Peyer's patch (tissue), 4 donors: ENCODE data around the gene TRAF3. TPM values are rescaled to one million over a fixed set of nuclear protein-coding genes. Genes with fewer than 3 reads are reported as not detected.

Source experiments
- DNase-seq, 3 donors: peaks; one replicate each; pipeline ENCODE4 v3.0.0-alpha.2; 2017 to 2019
- H3K27ac ChIP-seq, 4 donors: fragments of 200-600 bp; sonication (generic); one replicate each; pipeline ENCODE4 v1.5.1; 2016 to 2019
- H3K27me3 ChIP-seq, 2 donors: fragments of 200-600 bp; sonication (generic); one replicate each; pipeline ENCODE4 v1.5.1; 2019
- H3K36me3 ChIP-seq, 3 donors: fragments of 200-600 bp; sonication (generic); one replicate each; pipeline ENCODE4 v1.5.1; 2016 to 2019
- H3K4me1 ChIP-seq, 4 donors: fragments of 200-600 bp; sonication (generic); one replicate each; pipeline ENCODE4 v1.5.1; 2016 to 2019
- H3K4me3 ChIP-seq, 4 donors: fragments of 200-600 bp; sonication (generic); 1 replicate in 3 of 4; 2 replicates in 1 of 4; pipeline ENCODE4 v1.5.1; 2016 to 2019; ENCODE audit warnings: mild to moderate bottlenecking in 1 of 4
- H3K9me3 ChIP-seq, 4 donors: fragments of 200-600 bp; sonication (generic); one replicate each; pipeline ENCODE4 v1.5.1; 2016 to 2019; ENCODE audit warnings: mild to moderate bottlenecking in 1 of 4
- POLR2A ChIP-seq, 2 donors: fragments of 450-650 bp; IDR thresholded peaks; one replicate each; pipeline ENCODE4 v1.5.1; 2017; ENCODE audit warnings: antibody characterized with exemption in 2 of 2, mild to moderate bottlenecking in 2 of 2, moderate library complexity in 2 of 2
- total RNA-seq, 4 donors: library from RNA; depleted of rRNA; stranded (reverse); fragments of >200 nt; gene quantifications; one replicate each; pipeline ENCODE4 v1.1.0, GENCODE V29; 2016
- TF ChIP-seq, protein P1 (sequence below), 6 experiments: fragments of 450-650 bp in 4 of 6; fragments of 200-600 bp in 2 of 6; sonication (generic) in 1 of 6; IDR thresholded peaks; one replicate each; pipeline ENCODE4 v1.5.1; 2017 to 2019; ENCODE audit warnings: antibody characterized with exemption in 6 of 6, mild to moderate bottlenecking in 3 of 6, moderate library complexity in 1 of 6

Gene TRAF3
- total RNA-seq, 4 donors from 2014 or later = 31.7 to 47.8 (median 41.8) TPM

GRCh38 chr14:102914474-102915291 lies 137.4 kb downstream of the TRAF3 start:
- TF ChIP-seq POLR2A (IDR thresholded peaks at IDR 0.05) = no peak
- H3K27ac ChIP-seq = peak overlapping the region in 1 of 4 donors; percentile 42
- H3K4me3 ChIP-seq = no peak overlapping the region
- H3K9me3 ChIP-seq = no peaks in the 10 kb centered on the region
- H3K36me3 ChIP-seq = no peaks in the 10 kb centered on the region
- no peaks in the 10 kb centered on the region for H3K27me3 ChIP-seq
- H3K4me1 ChIP-seq = peaks cover 0 to 44% (median 5%) of the 10 kb centered on the region in 4 donors
- peak in 2 of 3 donors; percentile 45 to 55 for DNase-seq

DNA sequence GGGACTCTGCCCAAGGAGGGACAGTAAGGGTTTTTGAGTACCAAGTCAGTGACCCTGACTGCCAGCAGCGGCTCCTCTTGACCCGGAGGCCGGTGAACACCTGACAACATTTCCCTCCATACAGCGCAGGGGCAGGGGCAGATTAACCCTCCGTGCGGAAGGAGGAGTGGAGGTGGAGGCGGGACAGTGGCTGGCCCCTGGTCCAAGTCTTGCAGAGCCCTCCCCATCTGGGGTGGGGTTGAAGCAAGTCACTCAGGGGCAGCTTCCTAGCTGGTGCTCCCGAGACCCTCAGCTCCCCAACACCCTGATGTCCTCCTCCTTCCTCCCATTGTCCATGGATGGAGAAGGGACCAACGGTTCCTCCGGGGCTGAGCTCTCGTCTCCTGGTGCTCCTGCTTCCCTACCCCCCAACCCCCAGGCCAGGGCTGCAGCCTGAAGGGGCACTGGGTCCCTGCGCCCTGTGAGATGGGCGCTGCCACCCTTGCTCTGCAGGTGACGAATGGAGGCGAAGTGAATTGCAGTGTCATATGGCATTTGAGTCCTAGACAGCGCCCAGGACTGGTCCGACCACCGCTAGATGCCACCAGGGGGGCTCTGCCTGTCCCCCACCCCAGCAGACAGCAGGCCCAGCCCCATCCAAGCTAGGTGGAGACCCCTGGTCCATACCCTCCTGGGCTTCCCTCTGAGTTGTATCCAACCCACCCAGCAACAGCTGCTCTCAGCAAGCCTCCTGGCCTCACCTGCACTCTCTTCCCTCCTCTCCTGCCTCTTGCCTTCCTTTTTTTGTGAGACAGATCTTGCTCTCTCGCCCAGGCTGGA lies 138.3 kb downstream of the TRAF3 start:
- Histone ChIP-seq H3K4me3 (no peak overlapping the region), H3K4me1 (peaks cover 0 to 44% (median 5%) of the 10 kb centered on the region in 4 donors)

GRCh38 chr14:102916347-102917055 lies 139.3 kb downstream of the TRAF3 start:
- TF ChIP-seq, protein P1, sequence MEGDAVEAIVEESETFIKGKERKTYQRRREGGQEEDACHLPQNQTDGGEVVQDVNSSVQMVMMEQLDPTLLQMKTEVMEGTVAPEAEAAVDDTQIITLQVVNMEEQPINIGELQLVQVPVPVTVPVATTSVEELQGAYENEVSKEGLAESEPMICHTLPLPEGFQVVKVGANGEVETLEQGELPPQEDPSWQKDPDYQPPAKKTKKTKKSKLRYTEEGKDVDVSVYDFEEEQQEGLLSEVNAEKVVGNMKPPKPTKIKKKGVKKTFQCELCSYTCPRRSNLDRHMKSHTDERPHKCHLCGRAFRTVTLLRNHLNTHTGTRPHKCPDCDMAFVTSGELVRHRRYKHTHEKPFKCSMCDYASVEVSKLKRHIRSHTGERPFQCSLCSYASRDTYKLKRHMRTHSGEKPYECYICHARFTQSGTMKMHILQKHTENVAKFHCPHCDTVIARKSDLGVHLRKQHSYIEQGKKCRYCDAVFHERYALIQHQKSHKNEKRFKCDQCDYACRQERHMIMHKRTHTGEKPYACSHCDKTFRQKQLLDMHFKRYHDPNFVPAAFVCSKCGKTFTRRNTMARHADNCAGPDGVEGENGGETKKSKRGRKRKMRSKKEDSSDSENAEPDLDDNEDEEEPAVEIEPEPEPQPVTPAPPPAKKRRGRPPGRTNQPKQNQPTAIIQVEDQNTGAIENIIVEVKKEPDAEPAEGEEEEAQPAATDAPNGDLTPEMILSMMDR (IDR thresholded peaks at IDR 0.05) = no peak
- TF ChIP-seq POLR2A (IDR thresholded peaks at IDR 0.05) = no peak
- no peak overlapping the region for H3K4me3 ChIP-seq
- DNase-seq = peak in 1 of 3 donors; percentile 40
- H3K9me3 ChIP-seq = no peaks in the 10 kb centered on the region
- H3K27me3 ChIP-seq = no peaks in the 10 kb centered on the region
- peak overlapping the region in 2 of 4 donors; percentile 44 to 77 for H3K27ac ChIP-seq
- peaks cover 0 to 44% (median 5%) of the 10 kb centered on the region in 4 donors for H3K4me1 ChIP-seq
- no peaks in the 10 kb centered on the region for H3K36me3 ChIP-seq

More for the DNA sequence above, 138.3 kb downstream of the TRAF3 start:
- TF ChIP-seq POLR2A (IDR thresholded peaks at IDR 0.05) = no peak
- TF ChIP-seq, protein P1 (IDR thresholded peaks at IDR 0.05) = no peak
- Histone ChIP-seq H3K27me3 (no peaks in the 10 kb centered on the region), H3K27ac (peak overlapping the region in 1 of 4 donors; percentile 60), H3K36me3 (no peaks in the 10 kb centered on the region), H3K9me3 (no peaks in the 10 kb centered on the region)
- peak in 1 of 3 donors; percentile 36 for DNase-seq

- TF ChIP-seq, protein P1 (IDR thresholded peaks at IDR 0.05) = no peak
- no peak for TF ChIP-seq POLR2A (IDR thresholded peaks at IDR 0.05)
- Histone ChIP-seq H3K4me3 (no peak overlapping the region), H3K9me3 (no peaks in the 10 kb centered on the region), H3K27me3 (no peaks in the 10 kb centered on the region), H3K4me1 (peaks cover 0 to 44% (median 5%) of the 10 kb centered on the region in 4 donors), H3K27ac (peak overlapping the region in 2 of 4 donors; percentile 68 to 77), H3K36me3 (no peaks in the 10 kb centered on the region)
- DNase-seq = peak in 2 of 3 donors; percentile 81 to 84
Observed at GRCh38 chr14:102917056-102917385, 139.8 kb downstream of the TRAF3 start.

DNA sequence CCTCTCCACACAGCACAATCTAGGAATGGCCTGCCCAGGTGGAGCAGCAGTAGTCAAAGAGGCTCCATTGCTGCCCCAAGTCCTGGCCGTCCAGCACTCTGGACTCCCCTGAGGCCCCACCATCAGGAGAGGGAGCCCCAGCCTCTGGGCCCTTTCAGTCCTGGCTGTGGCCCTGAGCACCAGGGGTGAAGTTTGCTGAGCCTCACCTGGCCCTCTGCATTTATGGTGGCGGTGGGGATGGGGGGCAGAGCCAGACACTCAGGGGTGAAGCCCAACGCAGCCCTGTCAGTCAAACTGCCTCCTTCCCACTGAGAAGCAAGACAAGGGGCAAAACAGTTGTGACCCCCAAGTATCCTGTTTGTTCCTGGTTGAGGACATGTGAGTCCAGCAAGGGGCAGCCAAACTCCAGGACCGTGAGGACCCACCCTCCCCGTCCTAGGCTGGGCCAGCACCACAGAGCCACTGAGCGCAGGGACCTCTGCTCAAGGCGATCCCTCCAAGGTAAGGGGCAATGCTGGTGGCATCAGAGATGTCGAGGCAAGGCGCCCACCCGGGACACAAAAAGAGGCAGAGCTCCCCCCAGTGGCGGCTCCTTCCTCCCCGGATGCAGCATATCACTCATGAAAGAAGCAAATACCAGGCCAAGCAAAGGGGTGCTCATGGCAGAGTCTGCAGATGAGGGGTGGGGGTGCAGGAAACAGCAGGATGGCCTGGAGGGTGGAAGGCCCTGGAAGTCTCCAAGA lies 140.4 kb downstream of the TRAF3 start:
- Histone ChIP-seq H3K36me3 (no peaks in the 10 kb centered on the region), H3K9me3 (no peaks in the 10 kb centered on the region), H3K27me3 (peaks cover 0 to 4% of the 10 kb centered on the region in 2 donors), H3K4me1 (peaks cover 0 to 47% (median 6%) of the 10 kb centered on the region in 4 donors), H3K4me3 (no peak overlapping the region), H3K27ac (peak overlapping the region in 2 of 4 donors; percentile 68 to 77)
- DNase-seq = peak; percentile 76 to 89 (median 87)
- TF ChIP-seq, protein P1 (IDR thresholded peaks at IDR 0.05) = peak; percentile 50 to 66 (median 57)
- TF ChIP-seq POLR2A (IDR thresholded peaks at IDR 0.05) = no peak
